ENCODE measurements around the gene CDK8. TPM values are rescaled to one million over a fixed set of nuclear protein-coding genes. Genes with fewer than 3 reads are reported as not detected.

Gene CDK8
- total RNA-seq, 2 donors from 2014 or later = 9.1 to 11.3 TPM

DNA sequence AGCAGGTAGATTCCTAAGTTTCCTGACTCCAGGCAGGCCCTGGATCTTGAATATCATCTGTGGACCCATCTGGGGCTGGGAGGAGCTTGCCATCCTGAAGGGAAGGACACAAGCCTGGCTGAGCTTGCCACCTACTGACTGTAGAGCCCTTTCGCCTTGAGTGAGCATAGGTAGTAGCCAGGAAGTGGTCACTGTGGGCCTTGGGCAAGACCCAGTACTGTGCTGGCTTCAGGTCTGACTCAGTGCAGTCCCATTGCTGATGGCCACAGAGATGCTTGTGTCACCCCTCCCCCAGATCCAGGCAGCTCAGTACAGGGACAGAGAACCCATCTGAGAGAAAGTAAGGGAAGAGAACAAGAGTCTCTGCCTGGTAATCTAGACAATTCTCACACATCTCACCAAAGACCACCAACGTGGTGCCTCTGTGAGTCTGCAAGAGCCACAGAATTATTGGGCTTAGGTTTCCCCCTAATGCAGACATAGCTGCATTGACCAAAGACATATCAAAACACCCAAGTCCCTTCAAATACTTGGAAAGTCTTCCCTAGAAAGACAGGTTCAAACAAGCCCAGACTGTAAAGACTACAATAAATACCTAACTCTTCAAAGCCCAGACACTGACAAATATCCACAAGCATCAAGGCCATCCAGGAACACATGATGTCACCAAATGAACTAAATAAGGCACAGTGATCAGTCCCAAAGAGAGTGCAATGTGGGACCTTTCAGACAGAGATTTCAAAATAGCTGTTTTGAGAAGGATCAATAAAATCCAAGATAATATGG, 195.3 kb downstream of the CDK8 start:
- H3K9me3 ChIP-seq (ENCODE audit: control insufficient read depth, low read length, poor library complexity, severe bottlenecking) = no peaks in the 10 kb centered on the region

More for the DNA sequence above, 195.3 kb downstream of the CDK8 start:
- ATAC-seq (no peak), DNase-seq (no peak)
- Mint-ChIP-seq H3K27me3 (peaks cover 29% of the 10 kb centered on the region), H3K4me3 (no peak overlapping the region), H3K27ac (no peak overlapping the region), H3K4me1 (no peaks in the 10 kb centered on the region), H3K36me3 (ENCODE audit: low read depth) (no peaks in the 10 kb centered on the region)

Other genes starting within 250 kb of the CDK8 start
- under 1 TPM; 0.37 to 0.62 TPM for gene SHISA2, start 202.1 kb upstream of the CDK8 start, total RNA-seq
- gene RNF6, start 31.8 kb upstream of the CDK8 start, total RNA-seq = 10 to 100 TPM; 39.1 to 44.3 TPM